Left lung (tissue), 10 donors: ENCODE measurements around the gene DNMT3A. TPM values are rescaled to one million over a fixed set of nuclear protein-coding genes. Genes with fewer than 3 reads are reported as not detected.

Source experiments
- ATAC-seq: fragments of 200-7000 bp; cut with Tn5 transposase; one replicate; pipeline ENCODE4 v1.9.1; 2020; ENCODE audit warnings: moderate library complexity
- DNase-seq, 4 donors: peaks; one replicate each; pipeline ENCODE4 v3.0.0-alpha.2; 2013 to 2020
- H3K27ac ChIP-seq, 2 donors: fragments of 200-600 bp; sonication (generic) in 1 of 2; one replicate each; pipeline versions ENCODE4 v1.5.0 to v1.8.0; 2020 to 2021
- H3K27me3 ChIP-seq, 2 donors: fragments of 200-600 bp; sonication (generic) in 1 of 2; one replicate each; pipeline versions ENCODE4 v1.5.0 to v1.8.0; 2020 to 2021
- H3K36me3 ChIP-seq, 2 donors: fragments of 200-600 bp; sonication (generic) in 1 of 2; one replicate each; pipeline versions ENCODE4 v1.5.0 to v1.8.0; 2020 to 2021
- H3K4me1 ChIP-seq, 2 donors: fragments of 200-600 bp; one replicate each; pipeline ENCODE4 v1.8.0; 2021
- H3K4me3 ChIP-seq, 2 donors: fragments of 200-600 bp; sonication (generic) in 1 of 2; one replicate each; pipeline versions ENCODE4 v1.5.0 to v1.8.0; 2020 to 2021; ENCODE audit warnings: mild to moderate bottlenecking in 1 of 2
- H3K9me3 ChIP-seq, 2 donors: fragments of 200-600 bp; sonication (generic) in 1 of 2; one replicate each; pipeline versions ENCODE4 v1.5.0 to v1.8.0; 2020 to 2021
- CTCF ChIP-seq, 2 donors: fragments of 200-600 bp; sonication (generic) in 1 of 2; IDR thresholded peaks; one replicate each; pipeline versions ENCODE4 v1.5.0 to v1.8.0; 2021; ENCODE audit warnings: antibody characterized with exemption in 2 of 2
- intact Hi-C, 2 donors: fragments of 100-400 bp; cut with DNase I; formaldehyde crosslinking; loops; one replicate each; pipeline versions ENCODE4 v1.11.2 to v1.14.2; 2022
- polyA plus RNA-seq, 6 donors: library from polyadenylated mRNA; unstranded; fragments of 120-200 nt; gene quantifications; one replicate each; pipeline ENCODE4 v1.2.1, GENCODE V29; 2013; ENCODE audit not compliant: insufficient read length in 6 of 6
- total RNA-seq, 2 donors: library from RNA; stranded (reverse); fragmentation: NEBNext Ultra II Directional; extraction: Animal tissue kit (Norgen Biotek cat#: 25700); gene quantifications; one replicate each; pipeline ENCODE4 v1.2.1, GENCODE V29; 2021
- donor health status: DM: no; HTN: yes; CAD: no.
- donor health status: DM: no; HTN: no; CAD: no.

The DNMT3A gene
- total and polyA plus RNA-seq, 8 donors, result 37.5 to 123 (median 100) TPM

DNA sequence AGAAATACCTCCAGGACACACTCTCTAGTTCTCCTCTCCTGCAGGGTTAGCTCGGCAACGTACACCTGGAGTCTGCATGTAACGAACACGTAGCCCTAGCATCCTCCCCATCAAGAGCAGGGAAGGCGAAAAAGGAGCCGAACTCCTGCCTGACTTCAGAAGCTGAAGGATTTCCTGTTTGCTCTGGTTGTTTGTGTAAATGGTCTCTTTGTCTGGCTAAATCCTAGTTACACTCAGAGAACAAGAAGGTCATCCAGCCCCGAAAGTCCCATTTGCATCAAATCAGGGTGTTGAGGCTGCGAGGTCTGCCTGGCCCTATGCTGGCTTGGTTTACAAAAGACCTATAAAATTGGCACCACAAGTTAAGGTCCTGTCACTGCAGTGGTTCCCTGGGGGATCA is 107.0 kb downstream of the DNMT3A start:
- no peak for DNase-seq
- Histone ChIP-seq H3K4me1 (peaks cover 0 to 8% of the 10 kb centered on the region in 2 donors), H3K9me3 (no peaks in the 10 kb centered on the region), H3K4me3 (no peak overlapping the region), H3K27me3 (no peaks in the 10 kb centered on the region), H3K27ac (no peak overlapping the region), H3K36me3 (peaks cover 0 to 88% of the 10 kb centered on the region in 2 donors)
- no peak for TF ChIP-seq CTCF (IDR thresholded peaks at IDR 0.05)
- intact Hi-C loops, result no loop called here
- ATAC-seq, result no peak

DNA sequence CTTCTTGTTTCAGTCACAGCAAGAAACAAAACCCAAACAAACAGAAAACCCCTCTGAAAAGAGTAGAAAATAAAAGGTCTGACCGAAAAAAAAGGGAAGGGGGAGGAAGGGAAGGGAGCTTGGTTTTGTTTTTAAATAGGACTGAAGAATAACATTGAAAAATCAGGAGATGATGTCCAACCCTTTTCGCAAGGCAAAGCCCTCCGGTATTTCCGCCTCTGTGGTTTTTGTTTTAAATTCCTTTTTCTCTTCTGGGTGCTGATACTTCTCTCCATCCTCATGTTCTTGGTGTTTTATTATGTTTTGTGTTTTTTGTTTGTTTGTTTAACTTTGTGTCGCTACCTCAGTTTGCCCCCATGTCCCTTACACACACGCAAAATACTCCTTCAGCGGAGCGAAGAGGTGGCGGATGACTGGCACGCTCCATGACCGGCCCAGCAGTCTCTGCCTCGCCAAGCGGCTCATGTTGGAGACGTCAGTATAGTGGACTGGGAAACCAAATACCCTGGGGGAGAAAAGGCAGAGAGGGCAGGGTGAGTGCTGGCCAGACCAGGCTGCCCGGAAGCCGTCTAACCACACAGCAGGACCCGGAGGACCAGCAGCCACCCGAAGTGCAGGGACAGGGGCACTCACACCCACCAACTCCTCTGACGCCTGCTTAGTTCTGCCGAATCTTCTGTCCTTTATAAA is 107.7 kb downstream of the DNMT3A start:
- Histone ChIP-seq H3K27me3 (no peaks in the 10 kb centered on the region), H3K36me3 (peaks cover 0 to 81% of the 10 kb centered on the region in 2 donors), H3K4me1 (peaks cover 0 to 15% of the 10 kb centered on the region in 2 donors), H3K9me3 (no peaks in the 10 kb centered on the region), H3K27ac (no peak overlapping the region), H3K4me3 (no peak overlapping the region)
- DNase-seq (peak in 1 of 4 donors; percentile 58), ATAC-seq (no peak)
- intact Hi-C loops, result no loop called here
- TF ChIP-seq CTCF (IDR thresholded peaks at IDR 0.05), result no peak

- Histone ChIP-seq H3K9me3 (no peaks in the 10 kb centered on the region), H3K27me3 (no peaks in the 10 kb centered on the region), H3K36me3 (peaks cover 0 to 64% of the 10 kb centered on the region in 2 donors), H3K4me1 (peaks cover 0 to 23% of the 10 kb centered on the region in 2 donors), H3K4me3 (no peak overlapping the region), H3K27ac (no peak overlapping the region)
- no peak for TF ChIP-seq CTCF (IDR thresholded peaks at IDR 0.05)
- no peak for DNase-seq
- ATAC-seq, result peak; percentile 67
- intact Hi-C loops, result no loop called here
These were observed 109.4 kb downstream of the DNMT3A start for GRCh38 chr2:25232248-25232825.

- Histone ChIP-seq H3K27ac (no peak overlapping the region), H3K36me3 (peaks cover 0 to 50% of the 10 kb centered on the region in 2 donors)
- no peak for ATAC-seq
These were observed 110.8 kb downstream of the DNMT3A start for GRCh38 chr2:25230948-25231311.

More at GRCh38 chr2:25230948-25231311, 110.8 kb downstream of the DNMT3A start:
- intact Hi-C loops, result no loop called here
- Histone ChIP-seq H3K9me3 (no peaks in the 10 kb centered on the region), H3K27me3 (no peaks in the 10 kb centered on the region), H3K4me1 (peaks cover 0 to 23% of the 10 kb centered on the region in 2 donors), H3K4me3 (no peak overlapping the region)
- TF ChIP-seq CTCF (IDR thresholded peaks at IDR 0.05), result no peak
- DNase-seq, result peak in 1 of 4 donors; percentile 69
